ENCODE measurements around the gene MYBBP1A.
"Not testable (repeated sequence)": the region's sequence is repeated elsewhere in the genome, so short reads cannot be mapped to it uniquely, and the experiment has no call there.

Gene MYBBP1A

GRCh38 chr17:4588391-4588790, 33.2 kb upstream of the MYBBP1A start:
- DNase-seq = no peak

- no peak for DNase-seq
Observed at GRCh38 chr17:4587803-4588202, 32.6 kb upstream of the MYBBP1A start.

- no peak for DNase-seq
Observed at GRCh38 chr17:4587195-4587594, 32.0 kb upstream of the MYBBP1A start.

- DNase-seq = no peak
Observed at GRCh38 chr17:4586043-4586442, 30.9 kb upstream of the MYBBP1A start.

GRCh38 chr17:4585638-4585994, 30.4 kb upstream of the MYBBP1A start:
- no peak for DNase-seq

GRCh38 chr17:4584917-4585637, 29.9 kb upstream of the MYBBP1A start:
- no peak for DNase-seq

GRCh38 chr17:4584101-4584916, 29.1 kb upstream of the MYBBP1A start, which contains the start of gene SMTNL2:
TSS of gene SMTNL2 (plus strand) at chr17:4584529. CDS start at chr17:4584606, 77 bp downstream.
- DNase-seq = no peak

- DNase-seq = no peak
Observed at GRCh38 chr17:4583782-4584100, 28.6 kb upstream of the MYBBP1A start.

- no peak for DNase-seq
Observed at GRCh38 chr17:4583206-4583605, 28.0 kb upstream of the MYBBP1A start.

GRCh38 chr17:4582691-4583090, 27.5 kb upstream of the MYBBP1A start:
- DNase-seq = no peak

- no peak for DNase-seq
Observed at GRCh38 chr17:4582101-4582501, 26.9 kb upstream of the MYBBP1A start.

- no peak for DNase-seq
Observed at GRCh38 chr17:4580291-4580690, 25.1 kb upstream of the MYBBP1A start.

GRCh38 chr17:4579678-4580077, 24.5 kb upstream of the MYBBP1A start:
- DNase-seq = no peak

GRCh38 chr17:4578349-4578748, 23.2 kb upstream of the MYBBP1A start:
- not testable (repeated sequence) for DNase-seq

- no peak for DNase-seq
Observed at GRCh38 chr17:4577386-4577993, 22.3 kb upstream of the MYBBP1A start.

GRCh38 chr17:4576729-4577322, 21.6 kb upstream of the MYBBP1A start:
- DNase-seq = no peak

GRCh38 chr17:4576161-4576558, 21.0 kb upstream of the MYBBP1A start:
- no peak for DNase-seq

GRCh38 chr17:4574448-4575045, 19.4 kb upstream of the MYBBP1A start:
- DNase-seq = no peak

GRCh38 chr17:4573669-4574068, 18.5 kb upstream of the MYBBP1A start:
- DNase-seq = peak; percentile 80

- DNase-seq = no peak
Observed at GRCh38 chr17:4573115-4573514, 17.9 kb upstream of the MYBBP1A start.

- DNase-seq = no peak
Observed at GRCh38 chr17:4572131-4572530, 16.9 kb upstream of the MYBBP1A start.

- no peak for DNase-seq
Observed at GRCh38 chr17:4569591-4569990, 14.4 kb upstream of the MYBBP1A start.

GRCh38 chr17:4566785-4567184, 11.6 kb upstream of the MYBBP1A start:
- DNase-seq = peak; percentile 29

Data from stimulated activated naive CD4-positive, alpha-beta T cell treated with Interleukin-2 at 50 U/mL for 16 hours (primary cell).